Retinal pigment epithelial cell (primary cell): ENCODE measurements around the gene ADAMTS16.

Experiments used
- DNase-seq: peaks from one replicate; pipeline ENCODE4 v3.0.0-alpha.2; 2010; ENCODE audit warnings: low read depth
- H3K4me3 ChIP-seq: 2 replicates; pipeline ENCODE4 v1.5.1; 2011; ENCODE audit warnings: mild to moderate bottlenecking, low read length, control low read depth, moderate library complexity
- CTCF ChIP-seq: conservative IDR thresholded peaks from 2 replicates; pipeline ENCODE4 v1.5.1; 2011; ENCODE audit warnings: low read depth, low read length, control low read depth, inconsistent platforms

ADAMTS16 gene

GRCh38 chr5:5298068-5298633 is 158.0 kb downstream of the ADAMTS16 start:
- H3K4me3 ChIP-seq: no peak overlapping the region
- no peak for TF ChIP-seq CTCF
- no peak for DNase-seq

- no peak overlapping the region for H3K4me3 ChIP-seq
- DNase-seq: no peak
- no peak for TF ChIP-seq CTCF
Observed at GRCh38 chr5:5298841-5299541, 158.9 kb downstream of the ADAMTS16 start.

GRCh38 chr5:5301176-5301575 is 161.0 kb downstream of the ADAMTS16 start:
- no peak for DNase-seq
- no peak overlapping the region for H3K4me3 ChIP-seq
- no peak for TF ChIP-seq CTCF

- DNase-seq: no peak
- no peak overlapping the region for H3K4me3 ChIP-seq
- no peak for TF ChIP-seq CTCF
Observed at GRCh38 chr5:5302201-5302600, 162.1 kb downstream of the ADAMTS16 start.

- no peak overlapping the region for H3K4me3 ChIP-seq
- DNase-seq: no peak
- no peak for TF ChIP-seq CTCF
Observed at GRCh38 chr5:5303242-5303641, 163.1 kb downstream of the ADAMTS16 start.

GRCh38 chr5:5304361-5305020 is 164.4 kb downstream of the ADAMTS16 start:
- no peak for DNase-seq
- no peak overlapping the region for H3K4me3 ChIP-seq
- TF ChIP-seq CTCF: no peak

- DNase-seq: no peak
Observed at GRCh38 chr5:5306696-5307095, 166.6 kb downstream of the ADAMTS16 start.

More at GRCh38 chr5:5306696-5307095, 166.6 kb downstream of the ADAMTS16 start:
- H3K4me3 ChIP-seq: no peak overlapping the region
- no peak for TF ChIP-seq CTCF
